ENCODE measurements around the gene HBM.
A peak's percentile ranks its signal among the peaks of the same experiment; 100 is the strongest.
"Not testable (repeated sequence)": the region's sequence is repeated elsewhere in the genome, so short reads cannot be mapped to it uniquely, and the experiment has no call there.

HBM gene, protein sequence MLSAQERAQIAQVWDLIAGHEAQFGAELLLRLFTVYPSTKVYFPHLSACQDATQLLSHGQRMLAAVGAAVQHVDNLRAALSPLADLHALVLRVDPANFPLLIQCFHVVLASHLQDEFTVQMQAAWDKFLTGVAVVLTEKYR

DNA sequence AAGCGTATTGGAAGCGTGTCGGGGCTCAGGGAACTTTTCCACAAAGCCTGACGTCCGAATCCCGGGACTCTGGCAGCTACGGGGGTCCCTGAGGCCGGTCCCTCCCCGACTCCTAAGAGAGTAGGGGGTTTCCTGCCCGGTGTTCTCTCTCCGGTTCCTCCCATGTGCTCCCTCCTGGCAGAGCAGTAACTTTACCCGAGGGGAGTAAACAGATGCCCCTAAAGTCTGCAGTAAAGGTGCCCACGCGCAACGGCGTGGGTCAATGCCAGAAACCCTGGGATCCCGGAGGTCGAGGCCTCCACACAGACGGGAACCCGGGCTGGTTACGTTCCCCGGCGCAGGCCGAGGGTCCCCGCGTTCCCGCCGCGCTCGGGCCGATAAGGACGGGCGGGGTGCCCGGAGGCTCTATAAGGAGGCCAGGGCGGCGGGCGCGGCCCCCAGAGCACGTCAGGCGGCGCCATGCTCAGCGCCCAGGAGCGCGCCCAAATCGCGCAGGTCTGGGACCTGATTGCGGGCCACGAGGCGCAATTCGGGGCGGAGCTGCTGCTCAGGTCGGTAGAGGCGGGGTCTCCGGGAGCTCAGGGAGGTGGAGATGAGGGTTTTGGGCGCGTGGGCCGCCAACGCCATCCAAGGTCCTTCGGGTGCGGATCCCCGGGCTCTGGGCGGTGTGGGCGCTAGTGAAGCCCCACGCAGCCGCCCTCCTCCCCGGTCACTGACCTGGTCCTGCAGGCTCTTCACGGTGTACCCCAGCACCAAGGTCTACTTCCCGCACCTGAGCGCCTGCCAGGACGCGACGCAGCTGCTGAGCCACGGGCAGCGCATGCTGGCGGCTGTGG lies at the start of gene HBM:
TSS of gene HBM (plus strand) at position 440 of the 836 bp plus-strand sequence. CDS start at position 460, 20 bp downstream.
- peak; percentile 14 for ATAC-seq
- no peak for DNase-seq

DNA sequence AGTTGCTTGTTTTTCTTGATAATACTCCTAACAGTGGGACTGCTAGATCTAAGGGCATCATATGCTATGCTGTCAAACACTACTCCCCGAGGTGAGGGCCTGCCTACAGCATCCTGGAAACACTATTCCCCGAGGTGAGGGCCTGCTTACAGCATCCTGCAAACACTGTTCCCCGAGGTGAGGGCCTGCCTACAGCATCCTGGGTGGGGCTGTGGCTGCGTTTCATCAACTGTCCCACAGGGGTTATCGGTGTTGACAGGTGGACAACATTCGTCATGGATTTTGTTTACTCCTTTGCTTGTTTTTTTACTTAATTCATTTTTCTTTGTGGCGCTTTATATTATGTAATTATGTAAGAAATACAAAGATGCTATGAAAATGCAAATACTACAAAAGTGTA lies 49.8 kb upstream of the HBM start:
- DNase-seq (no peak), ATAC-seq (no peak)

DNA sequence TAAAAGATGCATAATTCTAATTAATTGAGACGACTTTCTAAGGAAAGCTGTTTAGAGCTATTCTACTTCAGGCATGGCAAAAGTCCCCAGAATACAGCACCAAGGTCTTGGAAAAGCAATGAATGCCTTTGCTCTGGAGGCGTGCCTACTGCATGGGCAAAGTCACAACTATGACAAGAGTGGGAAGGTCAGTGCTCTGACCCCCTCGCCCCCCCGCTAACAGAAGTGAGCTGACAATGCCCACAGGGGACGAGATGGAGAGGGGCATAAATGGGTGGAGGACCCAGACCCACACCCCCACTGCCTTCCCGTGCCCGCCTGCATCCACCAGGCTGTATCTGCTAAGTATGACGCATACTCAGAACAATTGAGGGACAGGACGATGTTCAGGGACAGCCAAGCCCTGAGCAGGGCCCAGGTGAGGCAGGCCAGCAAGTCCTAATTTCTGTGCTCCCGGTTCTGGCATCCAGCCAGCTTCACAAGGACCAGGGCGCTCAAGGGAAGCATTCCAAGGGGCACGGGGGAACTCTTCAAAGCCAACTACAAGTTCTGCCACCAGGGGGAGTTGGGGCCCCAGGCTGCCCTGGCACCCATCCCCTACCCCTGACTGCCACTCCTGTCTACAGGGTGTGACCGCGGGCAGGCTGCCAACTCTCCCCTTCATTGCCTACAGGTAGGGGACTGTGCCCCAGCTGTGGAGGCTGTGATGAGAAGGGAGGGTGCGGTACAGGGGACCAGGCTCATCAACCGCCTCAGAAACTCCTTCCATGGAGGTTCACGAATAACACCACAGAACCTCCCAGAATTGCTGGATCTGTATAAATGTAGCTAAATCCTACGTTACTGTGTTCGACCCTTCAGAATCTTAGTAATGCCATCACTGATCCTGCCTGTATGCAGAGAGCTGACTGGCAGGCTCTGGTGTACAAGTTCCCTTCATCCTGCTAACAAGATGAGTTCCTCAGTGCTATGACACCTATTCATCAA lies 48.1 kb upstream of the HBM start:
- ATAC-seq (peak; percentile 84), DNase-seq (peak; percentile 77)

DNA sequence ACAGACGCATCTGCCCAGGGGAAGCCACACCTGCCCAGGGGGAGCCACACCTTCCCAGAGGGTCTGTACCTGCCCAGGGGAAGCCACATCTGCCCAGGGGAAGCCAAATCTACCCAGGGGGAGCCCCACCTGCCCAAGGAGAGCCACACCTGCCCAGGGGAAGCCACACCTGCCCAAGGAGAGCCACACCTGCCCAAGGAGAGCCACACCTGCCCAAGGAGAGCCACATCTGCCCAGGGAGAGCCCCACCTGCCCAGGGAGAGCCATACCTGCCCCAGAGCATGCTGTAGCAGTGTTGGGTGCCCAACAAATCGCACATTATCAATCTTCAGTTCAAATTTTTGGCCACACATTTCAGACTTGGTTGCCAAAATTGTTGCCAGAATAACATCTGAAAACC lies 46.9 kb upstream of the HBM start:
- ATAC-seq (no peak), DNase-seq (no peak)

DNA sequence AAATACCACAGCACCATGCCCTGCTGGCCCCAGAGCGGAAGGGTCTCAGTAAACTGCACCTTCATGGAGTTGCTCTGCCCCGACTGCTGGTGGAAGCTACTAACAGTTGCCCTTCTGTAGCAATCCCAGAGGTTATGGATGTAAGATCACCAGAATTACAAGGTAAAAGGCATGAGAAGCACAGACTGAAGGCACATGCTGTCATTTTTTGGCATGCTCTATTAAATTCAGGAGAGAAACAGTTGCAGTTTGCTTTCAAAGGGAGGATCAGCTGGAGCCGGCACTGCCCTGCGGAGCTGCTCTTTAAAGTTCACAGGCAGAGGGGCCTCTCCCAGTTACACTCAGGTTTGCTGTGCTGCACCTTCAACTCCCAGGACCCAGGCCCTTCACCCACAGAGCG lies 46.5 kb upstream of the HBM start:
- no peak for DNase-seq
- ATAC-seq = no peak

DNA sequence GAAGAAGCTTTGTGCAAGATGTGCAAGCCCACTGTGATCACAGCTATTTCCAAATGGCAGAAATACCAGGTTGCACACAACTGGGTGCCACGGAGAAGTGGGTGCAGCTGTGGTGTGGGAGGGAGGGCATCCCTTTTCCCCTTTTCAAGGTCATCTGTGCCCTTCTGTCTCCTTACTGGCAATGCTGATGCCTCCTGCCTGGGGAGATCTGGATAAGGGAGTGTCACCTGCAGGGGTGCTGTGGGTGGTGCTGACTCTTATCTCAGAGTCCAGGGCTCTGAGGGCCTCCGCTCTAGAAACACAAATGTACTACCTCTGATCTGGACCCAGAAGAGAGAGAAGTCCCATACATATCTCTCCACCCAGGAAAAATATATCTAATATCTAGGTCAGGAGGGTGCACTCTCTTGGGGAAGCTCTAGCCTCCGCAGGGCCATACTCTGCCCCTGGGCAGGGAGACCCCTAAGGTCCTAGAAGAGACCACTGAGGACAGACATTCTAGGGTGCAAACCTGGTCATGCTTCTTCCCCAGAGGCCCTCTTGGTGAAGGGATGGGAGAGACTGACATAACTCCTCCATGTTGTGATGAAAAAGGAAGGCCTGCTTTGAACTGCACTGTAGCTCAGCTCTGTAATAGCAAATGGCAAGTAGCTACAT lies 45.8 kb upstream of the HBM start:
- DNase-seq (no peak), ATAC-seq (no peak)

DNA sequence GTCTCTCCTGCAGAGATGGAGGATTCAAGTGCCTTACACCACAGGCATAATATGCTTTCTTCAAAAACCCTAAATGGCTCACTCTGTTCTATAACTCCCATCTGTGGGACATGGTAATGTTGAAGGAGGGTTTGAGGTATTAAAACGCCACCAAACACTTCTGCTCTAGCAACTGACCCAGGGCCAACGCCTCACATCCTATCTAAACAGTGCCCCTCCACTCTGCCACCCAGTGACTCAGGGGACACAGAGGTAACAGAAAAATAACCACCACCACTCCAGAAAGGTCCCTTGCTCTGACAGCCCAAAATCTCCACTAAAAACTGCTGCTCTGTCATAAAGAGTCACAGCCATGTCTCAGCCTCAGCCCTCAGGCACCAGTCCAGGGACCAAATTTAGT lies 45.0 kb upstream of the HBM start:
- DNase-seq = no peak

DNA sequence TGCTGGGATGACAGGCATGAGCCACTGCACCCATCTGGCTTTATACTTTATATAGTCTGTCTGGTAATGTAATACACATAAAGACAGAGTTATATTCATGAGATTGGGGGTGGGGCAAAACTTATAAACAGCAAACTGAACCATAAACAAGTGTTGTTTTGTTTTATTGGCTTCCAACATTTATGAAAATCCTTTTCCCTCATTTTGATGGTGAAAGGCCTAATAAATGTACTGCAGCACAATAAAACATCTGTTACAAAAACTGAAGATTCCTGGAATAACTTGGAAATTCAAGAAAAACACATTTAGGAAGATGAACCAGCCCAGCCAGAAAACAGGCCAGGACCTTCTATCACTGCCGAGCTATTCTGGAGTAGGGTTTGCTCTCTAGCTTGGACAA lies 43.4 kb upstream of the HBM start:
- no peak for ATAC-seq
- no peak for DNase-seq

More for the DNA sequence above, 45.0 kb upstream of the HBM start:
- no peak for ATAC-seq

DNA sequence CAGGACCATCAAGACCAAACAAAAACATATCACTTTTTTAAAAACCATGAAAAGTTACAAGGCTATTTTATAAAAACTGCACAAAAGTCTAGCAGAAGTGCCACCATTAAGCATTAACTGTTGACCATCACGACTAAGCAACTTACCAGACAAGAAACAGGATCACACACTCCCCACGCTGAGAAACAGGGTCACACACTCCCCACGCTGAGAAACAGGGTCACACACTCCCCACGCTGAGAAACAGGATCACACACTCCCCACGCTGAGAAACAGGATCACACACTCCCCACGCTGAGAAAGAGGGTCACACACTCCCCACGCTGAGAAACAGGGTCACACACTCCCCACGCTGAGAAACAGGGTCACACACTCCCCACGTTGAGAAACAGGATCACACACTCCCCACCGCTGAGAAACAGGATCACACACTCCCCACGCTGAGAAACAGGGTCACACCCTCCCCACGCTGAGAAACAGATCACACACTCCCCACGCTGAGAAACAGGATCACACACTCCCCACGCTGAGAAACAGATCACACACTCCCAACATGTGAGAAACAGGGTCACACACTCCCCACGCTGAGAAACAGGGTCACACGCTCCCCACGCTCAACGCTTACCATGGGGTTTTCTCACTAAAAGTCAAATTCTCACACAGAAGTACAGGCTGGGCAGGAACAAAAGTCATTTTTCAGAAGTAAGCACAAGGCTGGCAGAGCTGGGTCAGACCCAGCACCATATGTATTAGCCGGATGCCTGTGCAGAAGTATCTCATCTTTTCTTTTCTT lies 42.0 kb upstream of the HBM start:
- not testable (repeated sequence) for DNase-seq, ATAC-seq

DNA sequence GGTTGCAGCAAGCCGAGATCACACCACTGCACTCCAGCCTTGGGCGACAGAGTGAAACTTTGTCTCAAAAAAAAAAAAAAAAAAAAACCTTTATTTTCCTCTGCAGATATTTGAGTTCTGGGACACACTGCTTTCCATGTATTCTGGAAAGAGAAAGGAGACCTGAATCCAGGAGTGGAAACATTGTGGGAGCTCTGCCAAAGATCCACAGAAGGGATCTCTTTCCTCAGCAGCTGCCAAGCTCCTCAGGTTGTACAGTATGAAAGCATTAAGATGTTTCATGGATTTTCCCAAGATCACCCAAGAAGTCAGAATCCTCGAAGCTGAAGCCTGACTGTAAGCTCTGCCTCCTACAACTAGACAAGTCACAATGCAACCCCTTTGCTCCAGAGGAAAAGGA lies 40.8 kb upstream of the HBM start:
- ATAC-seq (no peak), DNase-seq (no peak)

DNA sequence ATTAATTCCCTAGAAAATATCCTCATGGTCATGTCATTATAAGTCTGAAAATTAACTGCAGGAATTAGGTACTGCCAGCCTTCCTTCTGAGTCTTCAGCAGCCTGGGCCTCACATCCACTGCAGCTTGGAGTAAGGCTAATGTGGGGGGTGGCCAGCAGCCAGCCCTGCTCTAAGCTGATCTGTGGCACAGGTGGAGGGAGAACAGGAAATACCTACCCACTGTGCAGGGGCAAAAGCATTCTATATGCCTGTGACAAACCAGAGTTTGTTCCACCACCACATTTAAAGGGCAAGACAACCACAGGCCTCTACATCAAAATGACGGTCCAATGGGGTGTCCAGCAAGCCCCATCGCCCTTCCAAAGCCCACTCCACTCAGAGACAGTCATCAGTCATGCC lies 36.7 kb upstream of the HBM start:
- peak; percentile 62 for ATAC-seq

DNA sequence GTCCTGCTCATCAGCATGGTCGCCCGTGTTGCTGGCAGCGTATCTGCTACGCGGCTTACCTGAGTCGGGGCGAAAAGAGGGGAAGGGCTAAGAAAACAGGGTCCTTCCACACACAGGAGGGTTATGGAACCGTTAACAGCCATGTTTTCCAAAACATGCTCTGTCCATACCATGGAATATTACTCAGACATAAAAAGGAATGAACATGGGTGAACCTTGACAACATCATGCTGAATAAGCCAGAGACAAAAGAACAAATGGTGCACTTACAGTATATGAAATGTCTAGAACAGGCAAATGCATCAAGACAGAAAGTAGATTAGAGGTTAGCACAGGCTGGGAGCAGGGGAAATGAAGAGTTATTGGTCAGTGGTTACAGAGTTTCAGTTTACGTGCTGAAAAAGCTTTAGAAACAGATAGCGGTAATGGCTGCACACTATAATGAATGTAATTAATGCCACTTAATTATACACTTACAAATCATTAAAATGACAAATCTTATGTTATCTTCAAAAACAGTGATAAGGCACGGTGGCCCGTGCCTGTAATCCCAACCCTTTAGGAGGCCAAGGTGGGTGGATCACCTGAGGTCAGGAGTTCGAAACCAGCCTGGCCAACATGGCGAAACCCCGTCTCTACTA lies 35.1 kb upstream of the HBM start:
- DNase-seq (no peak), ATAC-seq (no peak)

More for the DNA sequence above, 36.7 kb upstream of the HBM start:
- no peak for DNase-seq

DNA sequence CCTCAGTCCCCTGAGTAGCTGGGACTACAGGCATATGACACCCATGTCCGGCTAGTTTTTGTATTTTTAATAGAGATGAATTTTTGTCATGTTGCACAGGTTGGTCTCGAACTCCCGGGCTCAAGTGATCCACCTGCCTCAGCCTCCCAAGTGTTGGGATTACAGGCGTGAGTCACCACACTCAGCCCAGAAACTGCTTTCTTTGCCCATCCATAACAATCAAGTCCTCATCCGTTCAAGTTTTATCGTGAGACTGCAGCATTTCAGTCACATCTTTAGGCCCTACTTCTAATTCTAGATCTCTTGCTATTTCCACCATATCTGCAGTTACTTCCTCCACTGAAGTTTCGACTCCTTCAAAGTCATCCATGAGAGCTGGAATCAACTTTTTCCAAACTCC lies 33.7 kb upstream of the HBM start:
- no peak for DNase-seq
- no peak for ATAC-seq

DNA sequence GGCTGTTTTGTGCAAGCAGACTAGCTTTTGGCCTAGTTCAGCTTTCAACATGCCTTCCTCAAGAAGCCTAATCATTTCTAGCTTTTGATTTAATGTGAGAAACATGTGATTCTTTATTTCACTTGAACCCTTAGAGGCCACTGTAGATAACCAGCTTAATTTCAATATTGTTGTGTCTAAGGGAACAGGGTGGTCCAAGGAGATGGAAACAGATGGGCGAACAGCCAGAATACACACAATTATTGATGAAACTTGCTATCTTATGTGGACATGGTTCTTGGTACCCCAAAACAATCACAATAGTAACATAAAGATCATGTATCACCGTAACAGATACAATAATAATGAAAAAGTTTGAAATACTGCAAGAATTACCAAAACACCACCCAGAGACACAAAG lies 32.1 kb upstream of the HBM start:
- no peak for DNase-seq
- ATAC-seq = no peak

DNA sequence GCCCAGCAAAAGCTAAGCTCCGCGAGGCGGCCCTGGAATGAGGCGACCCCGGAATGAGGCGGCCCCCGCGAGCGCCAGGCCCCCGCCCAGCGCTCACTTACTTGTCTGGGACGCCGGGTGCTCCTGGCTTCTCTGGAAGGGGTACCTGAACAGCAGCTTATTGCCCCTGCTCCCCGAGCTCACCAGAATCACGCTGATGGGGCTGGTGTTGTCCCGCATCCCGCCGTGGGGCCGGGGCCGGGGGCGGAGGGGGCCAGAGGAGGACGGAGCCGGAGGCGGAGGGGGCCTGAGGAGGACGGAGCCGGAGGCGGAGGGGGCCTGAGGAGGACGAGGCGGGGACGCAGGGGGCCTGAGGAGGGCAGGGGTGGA lies 27.7 kb upstream of the HBM start:
- ATAC-seq (peak; percentile 6), DNase-seq (peak; percentile 38)

DNA sequence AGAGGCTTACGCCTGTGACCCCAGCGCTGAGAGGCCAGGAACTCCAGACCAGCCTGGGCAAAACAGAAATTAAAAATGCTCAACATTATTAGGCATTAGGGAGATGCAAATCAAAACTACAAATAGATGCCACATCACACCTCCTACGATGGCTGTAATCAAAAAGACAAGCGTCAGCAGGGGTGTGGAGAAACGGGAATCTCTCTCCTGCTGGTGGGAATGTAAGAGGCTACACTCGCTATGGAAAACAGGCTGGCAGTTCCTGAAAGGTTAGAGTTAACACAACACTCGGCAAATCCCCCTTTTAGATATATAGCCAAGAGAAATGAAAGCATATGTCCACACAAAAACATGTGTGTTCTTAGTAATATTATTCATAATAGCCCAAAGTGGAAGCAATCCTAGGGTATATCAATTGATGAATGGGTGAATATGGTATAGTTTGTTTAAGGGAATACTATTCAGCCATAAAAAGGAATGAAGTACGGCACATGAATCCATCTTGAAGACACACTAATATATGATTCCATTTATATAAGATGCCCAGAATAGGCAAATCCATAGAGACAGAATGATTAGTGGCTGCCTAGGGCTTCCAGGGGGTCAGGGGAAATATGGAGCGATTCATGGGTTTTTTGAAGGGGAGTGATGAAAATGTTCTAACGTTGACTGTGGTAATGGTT lies 25.5 kb upstream of the HBM start:
- ATAC-seq (no peak), DNase-seq (no peak)

DNA sequence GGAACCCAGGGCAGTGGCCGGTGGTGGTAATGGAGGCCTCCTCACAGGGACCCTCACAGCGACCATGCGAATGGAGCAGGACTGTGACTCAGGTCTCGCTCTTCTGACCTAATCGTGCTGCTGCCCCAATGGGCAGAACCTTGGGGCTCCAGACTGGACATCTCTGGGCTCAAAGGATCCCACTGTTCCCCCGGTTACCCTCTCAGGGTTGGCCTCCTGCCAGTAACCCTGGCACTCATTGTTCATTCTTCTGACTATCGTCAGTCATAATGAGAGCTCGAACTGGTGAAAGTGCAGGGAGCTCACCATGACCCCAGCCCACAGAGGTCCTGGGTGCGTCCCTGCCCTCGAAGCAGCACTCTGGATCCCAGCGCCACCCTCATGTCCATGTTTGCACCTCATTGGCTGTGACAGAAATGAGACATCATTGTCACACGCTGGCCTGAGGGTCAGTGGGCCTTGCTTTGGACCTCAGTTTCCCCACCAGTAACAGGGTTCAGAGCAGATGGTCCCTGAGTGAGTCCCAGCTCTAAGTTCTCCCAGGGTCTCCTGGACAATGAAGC lies 23.3 kb upstream of the HBM start:
- DNase-seq (no peak), ATAC-seq (no peak)

DNA sequence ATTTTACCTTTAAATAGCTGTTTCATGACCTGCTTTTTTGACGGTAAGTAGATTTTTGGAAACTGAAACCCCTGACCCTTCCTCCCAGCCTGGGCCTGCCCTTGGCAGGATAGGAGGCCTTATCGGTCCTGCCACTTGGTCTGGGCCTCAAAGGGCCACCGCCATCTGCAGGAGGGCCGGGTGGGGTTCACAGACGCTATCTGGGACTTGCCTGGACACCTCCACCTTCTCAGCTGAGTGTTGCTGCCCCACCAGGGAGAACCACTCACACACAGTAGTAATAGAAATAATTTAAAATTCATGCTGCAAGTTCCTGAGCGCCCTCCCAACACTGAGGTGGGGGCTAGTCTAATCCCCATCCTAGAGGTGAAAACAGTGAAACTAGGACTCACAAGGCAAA lies 22.7 kb upstream of the HBM start:
- no peak for ATAC-seq
- no peak for DNase-seq

DNA sequence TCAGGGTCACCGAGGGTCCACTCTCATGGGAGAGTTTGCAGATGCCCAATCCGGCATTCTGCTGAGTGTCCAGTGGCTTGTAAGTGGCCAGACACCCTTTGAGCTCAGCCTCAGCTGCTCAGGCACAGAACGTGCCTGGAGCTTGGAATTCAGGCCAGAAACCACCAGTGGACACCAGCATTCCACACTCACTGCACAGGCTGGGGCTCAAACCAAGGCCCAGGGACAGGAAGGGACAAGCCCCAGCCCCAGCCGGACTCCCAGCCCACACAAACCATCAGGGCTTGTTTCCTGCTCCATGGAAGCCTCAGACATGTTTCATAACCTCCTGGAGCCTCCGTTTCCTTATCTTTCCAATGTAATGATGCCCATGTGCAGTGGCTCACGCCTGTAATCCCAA lies 22.3 kb upstream of the HBM start:
- ATAC-seq (no peak), DNase-seq (no peak)

DNA sequence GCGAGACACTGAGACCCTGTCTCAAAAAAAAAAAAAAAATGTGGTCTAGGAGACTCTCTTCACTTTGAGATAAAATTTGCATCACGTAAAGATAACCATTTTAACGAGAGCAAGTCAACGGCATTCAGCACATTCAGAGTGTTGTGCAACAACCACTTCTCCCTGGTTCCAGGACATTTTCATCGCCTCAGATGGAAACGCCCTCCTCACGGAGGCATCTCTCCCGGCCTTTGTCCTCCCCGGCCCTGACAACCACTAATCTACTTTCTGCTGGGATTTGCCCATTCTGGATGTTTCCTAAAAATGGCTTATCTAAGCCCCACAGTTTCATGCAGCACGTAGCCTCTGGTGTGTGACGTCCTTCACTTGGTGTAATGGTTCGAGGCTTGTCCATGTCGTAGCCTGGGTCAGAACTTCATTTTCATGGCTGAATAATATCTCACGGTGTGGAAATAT lies 21.0 kb upstream of the HBM start:
- DNase-seq = no peak

More for the DNA sequence above, 21.0 kb upstream of the HBM start:
- ATAC-seq = no peak

Data from stimulated activated naive CD8-positive, alpha-beta T cell treated with anti-CD3 and anti-CD28 coated beads, Interleukin-15, Interleukin-2, amounts not matched to agents 100 U/mL and 50 U/mL, for 24 hours (primary cell).